ENCODE measurements around the gene PTPRH.

The PTPRH gene

DNA sequence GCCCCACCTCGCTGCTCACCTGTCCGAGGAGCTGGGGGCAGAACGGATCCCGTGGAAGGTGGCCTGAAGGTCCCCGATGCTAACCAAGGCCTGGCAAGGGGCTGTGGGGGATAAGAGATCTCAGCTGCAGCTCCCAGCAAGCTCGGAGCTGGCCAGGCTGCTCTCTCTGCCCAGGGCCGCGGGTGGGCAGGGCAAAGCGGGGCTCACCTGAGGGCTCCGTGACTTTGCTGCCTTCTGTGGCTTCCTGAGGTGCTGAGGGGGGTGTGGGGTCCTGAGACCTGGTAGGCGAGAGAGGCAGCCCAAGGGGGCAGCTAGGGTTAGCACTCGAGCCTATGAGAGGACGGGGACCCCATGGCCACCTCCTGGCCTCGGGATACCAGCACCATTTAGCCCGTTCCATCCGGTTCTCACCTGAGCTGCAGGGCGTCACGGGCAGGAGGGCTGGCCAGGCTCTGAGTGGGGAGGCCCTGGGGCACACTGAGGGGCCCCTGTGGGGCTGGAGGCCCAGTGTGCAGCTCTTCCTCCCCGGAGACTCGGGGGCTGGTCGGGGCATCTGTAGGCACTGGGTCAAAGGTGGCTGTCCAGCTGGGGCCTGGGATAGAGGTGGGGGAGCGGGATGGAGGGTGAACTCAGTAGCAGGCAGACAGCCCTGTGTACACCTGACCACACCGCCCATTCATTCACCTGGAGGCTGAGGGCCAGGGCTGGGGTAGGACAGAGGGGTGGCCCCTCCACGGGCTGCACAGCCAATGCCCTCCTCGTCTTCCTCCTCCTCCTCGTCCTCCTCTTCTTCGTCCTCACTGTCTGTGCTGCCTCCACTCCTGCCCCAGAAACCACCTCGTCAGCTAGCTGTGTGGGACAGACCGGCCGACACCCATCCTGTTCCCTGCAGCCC, 22.3 kb upstream of the PTPRH start:
- FAIRE-seq: no peak

DNA sequence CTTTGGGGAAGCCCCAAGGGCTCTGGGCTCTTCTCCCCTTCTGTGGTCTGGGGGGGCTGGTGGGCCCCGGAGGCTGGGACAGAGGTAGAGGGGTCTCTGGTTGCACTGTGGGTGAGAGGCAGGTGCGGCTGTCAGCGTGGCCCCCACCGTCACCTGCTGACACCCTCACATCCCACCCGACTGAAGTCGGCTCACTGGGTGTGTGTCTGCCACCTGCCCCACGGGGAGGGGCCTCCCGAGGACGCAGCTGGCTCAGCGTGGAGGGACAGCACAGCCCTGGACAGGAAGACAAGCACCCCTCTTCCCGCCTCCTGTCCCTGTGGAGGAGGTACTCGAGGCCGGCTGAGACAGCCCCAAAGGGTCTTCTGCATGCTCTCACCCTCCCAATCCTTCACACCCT, 21.5 kb upstream of the PTPRH start:
- FAIRE-seq (no peak), DNase-seq (ENCODE audit: insufficient read length, low spot score) (no peak)
- TF ChIP-seq, protein P1, sequence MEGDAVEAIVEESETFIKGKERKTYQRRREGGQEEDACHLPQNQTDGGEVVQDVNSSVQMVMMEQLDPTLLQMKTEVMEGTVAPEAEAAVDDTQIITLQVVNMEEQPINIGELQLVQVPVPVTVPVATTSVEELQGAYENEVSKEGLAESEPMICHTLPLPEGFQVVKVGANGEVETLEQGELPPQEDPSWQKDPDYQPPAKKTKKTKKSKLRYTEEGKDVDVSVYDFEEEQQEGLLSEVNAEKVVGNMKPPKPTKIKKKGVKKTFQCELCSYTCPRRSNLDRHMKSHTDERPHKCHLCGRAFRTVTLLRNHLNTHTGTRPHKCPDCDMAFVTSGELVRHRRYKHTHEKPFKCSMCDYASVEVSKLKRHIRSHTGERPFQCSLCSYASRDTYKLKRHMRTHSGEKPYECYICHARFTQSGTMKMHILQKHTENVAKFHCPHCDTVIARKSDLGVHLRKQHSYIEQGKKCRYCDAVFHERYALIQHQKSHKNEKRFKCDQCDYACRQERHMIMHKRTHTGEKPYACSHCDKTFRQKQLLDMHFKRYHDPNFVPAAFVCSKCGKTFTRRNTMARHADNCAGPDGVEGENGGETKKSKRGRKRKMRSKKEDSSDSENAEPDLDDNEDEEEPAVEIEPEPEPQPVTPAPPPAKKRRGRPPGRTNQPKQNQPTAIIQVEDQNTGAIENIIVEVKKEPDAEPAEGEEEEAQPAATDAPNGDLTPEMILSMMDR (IDR thresholded peaks at IDR 0.05; ENCODE audit: insufficient read depth, missing control alignments): no peak

More for the DNA sequence above, 22.3 kb upstream of the PTPRH start:
- DNase-seq (ENCODE audit: insufficient read length, low spot score): no peak
- TF ChIP-seq, protein P1 (IDR thresholded peaks at IDR 0.05; ENCODE audit: insufficient read depth, missing control alignments): no peak

DNA sequence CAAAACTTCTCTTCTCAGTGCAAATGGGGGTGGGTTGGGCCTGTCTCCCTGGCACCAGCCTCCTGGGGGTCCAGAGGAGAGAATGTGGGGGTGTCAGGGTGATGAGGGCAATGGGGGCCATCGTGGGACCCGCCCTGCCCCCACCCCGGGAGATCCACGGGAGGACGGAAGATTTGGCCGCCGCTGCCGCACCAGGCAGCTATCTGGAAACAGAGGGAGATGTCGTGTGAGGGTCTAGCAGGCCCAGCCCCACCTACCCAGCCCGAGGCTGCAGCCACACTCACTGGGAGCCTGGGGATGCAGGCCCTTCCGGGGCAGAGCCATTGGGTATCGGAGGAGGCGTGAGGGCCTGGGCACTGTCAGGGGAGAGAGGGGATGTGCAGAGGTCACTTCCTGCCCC, 21.0 kb upstream of the PTPRH start:
- FAIRE-seq: no peak
- TF ChIP-seq, protein P1 (IDR thresholded peaks at IDR 0.05; ENCODE audit: insufficient read depth, missing control alignments): no peak

DNA sequence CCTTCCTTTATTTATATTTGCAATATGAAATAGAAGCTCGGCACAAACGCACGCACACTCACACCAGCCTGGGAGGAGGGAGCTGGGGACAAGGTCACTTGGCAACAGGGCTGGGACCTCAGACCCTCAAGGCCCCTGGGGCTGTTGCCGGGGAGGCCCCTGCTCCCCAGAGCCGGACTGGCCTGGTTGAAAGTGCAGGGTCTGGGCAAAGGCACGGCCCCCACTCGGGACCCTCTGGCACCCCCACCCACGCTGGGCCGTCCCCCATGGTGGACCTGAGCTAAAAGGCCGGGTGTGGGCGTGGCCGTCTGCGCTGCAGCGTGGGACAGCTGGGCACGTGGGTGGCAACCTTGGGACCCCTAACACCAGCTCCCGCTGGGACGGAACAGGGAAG, 20.5 kb upstream of the PTPRH start:
- no peak for DNase-seq (ENCODE audit: insufficient read length, low spot score)
- TF ChIP-seq, protein P1 (IDR thresholded peaks at IDR 0.05; ENCODE audit: insufficient read depth, missing control alignments): no peak
- FAIRE-seq: no peak

More for the DNA sequence above, 21.0 kb upstream of the PTPRH start:
- no peak for DNase-seq (ENCODE audit: insufficient read length, low spot score)

DNA sequence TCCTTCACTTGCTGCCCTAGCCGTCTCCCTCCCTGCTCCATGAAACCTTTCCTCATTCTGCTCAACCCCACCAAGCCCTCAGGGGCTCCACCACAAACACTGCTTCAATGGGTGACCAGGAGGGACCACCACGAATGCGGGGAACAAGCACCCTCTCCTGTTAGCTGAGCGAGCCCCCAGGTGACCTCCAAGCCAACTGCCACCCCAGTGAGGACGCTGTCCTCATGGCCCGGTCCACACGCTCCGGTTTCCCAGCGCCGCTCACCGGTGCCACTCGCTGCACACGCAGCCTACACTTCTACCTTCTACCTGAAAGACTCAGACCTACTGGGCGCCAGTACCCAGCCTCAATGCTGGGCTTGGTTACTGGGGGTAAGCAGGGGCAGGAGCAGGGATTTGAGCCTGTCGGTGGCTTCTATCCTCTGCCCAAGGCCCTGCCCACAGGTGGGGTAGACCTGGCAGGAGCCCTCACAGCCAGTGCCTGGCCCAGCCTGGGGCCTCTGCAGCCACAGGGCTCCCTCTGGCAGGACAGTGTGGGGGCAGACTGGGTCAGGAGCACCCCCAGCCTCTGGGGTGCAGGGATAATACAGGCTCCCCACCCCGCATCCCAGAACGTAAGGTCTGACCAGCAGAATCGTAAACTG, 20.0 kb upstream of the PTPRH start:
- TF ChIP-seq, protein P1 (IDR thresholded peaks at IDR 0.05; ENCODE audit: insufficient read depth, missing control alignments): no peak
- DNase-seq (ENCODE audit: insufficient read length, low spot score): no peak
- no peak for FAIRE-seq

DNA sequence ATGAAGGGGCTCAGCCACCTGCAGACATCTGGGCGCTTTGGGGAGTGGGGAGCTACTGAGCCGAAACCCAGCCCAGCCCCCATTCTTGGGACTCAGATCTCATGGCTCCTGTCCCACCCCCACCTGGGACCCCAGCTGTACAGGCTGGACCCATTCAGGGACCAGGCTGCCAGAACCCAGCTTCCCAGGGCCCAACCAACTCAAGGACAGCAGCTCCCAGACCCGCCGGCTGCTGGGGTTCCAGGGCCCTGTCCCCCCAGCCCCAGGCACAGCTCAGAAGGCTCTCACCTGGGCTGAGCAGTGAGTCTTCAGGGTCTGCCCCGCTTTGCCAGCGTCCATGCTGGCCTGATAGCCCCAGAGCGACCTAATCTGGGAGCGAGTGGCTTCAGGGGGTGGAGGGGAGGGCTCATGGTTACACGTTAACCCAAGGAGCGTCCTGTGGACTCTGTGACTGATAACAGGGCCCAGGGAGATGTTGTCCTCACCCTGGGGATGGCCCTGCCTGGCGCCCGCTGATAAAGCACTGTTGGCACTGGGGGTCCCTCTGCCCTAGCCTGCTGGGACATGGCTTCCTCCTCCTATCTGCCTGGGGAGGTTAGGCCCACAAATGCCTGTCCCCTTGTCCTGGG, 19.2 kb upstream of the PTPRH start, which contains the start of gene TMEM86B:
Gene TMEM86B, minus strand, starts transcription at position 361 of the 629 bp plus-strand sequence. Its CDS starts 22 bp downstream, at position 339.
- FAIRE-seq (no peak), DNase-seq (ENCODE audit: insufficient read length, low spot score) (no peak)
- TF ChIP-seq, protein P1 (IDR thresholded peaks at IDR 0.05; ENCODE audit: insufficient read depth, missing control alignments): no peak

All from D721Med (cell line).